HCT116 (cell line): ENCODE results near the gene CYLC1. TPM values are rescaled to one million over a fixed set of nuclear protein-coding genes. Genes with fewer than 3 reads are reported as not detected.

Experiments
- ATAC-seq: fragments of 200-7000 bp; cut with Tn5 transposase; 2 replicates; pipeline ENCODE4 v1.9.1; 2020; ENCODE audit warnings: mild to moderate bottlenecking, moderate library complexity
- BruUV-seq: library from RNA; stranded (reverse); fragments of 400-500 nt; replicated peaks from 2 replicates; lab custom pipeline; 2021; lab: Mats Ljungman, UMichigan
- CTCF ChIA-PET: fragments of 300-600 bp; sonication (Branson Sonifier 250); formaldehyde crosslinking; loops from one replicate; lab custom pipeline; 2021; ENCODE audit warnings: antibody characterized with exemption; lab: Charles Lee
- POLR2A ChIA-PET: fragments of 300-600, 350-600 bp; sonication (Branson Sonifier 250); formaldehyde crosslinking; loops from one replicate; lab custom pipeline; 2021; ENCODE audit warnings: antibody characterized with exemption; lab: Charles Lee
- RAD21 ChIA-PET, 2 experiments: fragments of 300-600 bp; sonication (Branson Sonifier 250); formaldehyde crosslinking; loops; one replicate each; lab custom pipeline; 2023; ENCODE audit warnings: low total read pairs in 2 of 2; ENCODE audit not compliant: uncharacterized antibody in 2 of 2, unreplicated experiment in 2 of 2, low non-redundant PET in 1 of 2; lab: Charles Lee
- DNase-seq: peaks from one replicate; pipeline ENCODE4 v3.0.0-alpha.2; 2010; ENCODE audit warnings: low read depth, low spot score
- H2AFZ ChIP-seq: fragments of 200-600 bp; shearing (Covaris generic), sonication (generic); 2 replicates; pipeline ENCODE4 v1.6.1; 2017; ENCODE audit warnings: low read depth, mixed run types, mixed read lengths, antibody characterized with exemption, low read length; ENCODE audit not compliant: poor library complexity, severe bottlenecking
- H3K27ac ChIP-seq: 2 replicates; pipeline ENCODE4 v1.5.1; 2012; ENCODE audit warnings: low read depth, low read length
- H3K27me3 ChIP-seq: fragments of 200-600 bp; sonication (generic); 2 replicates; pipeline ENCODE4 v1.6.1; 2016; ENCODE audit warnings: mixed run types, low read length, mixed read lengths; ENCODE audit not compliant: insufficient read depth
- H3K36me3 ChIP-seq, 2 experiments: fragments of 200-500 bp in 1 of 2; fragments of 200-600 bp in 1 of 2; sonication (Bioruptor generic) in 1 of 2; sonication (generic) in 1 of 2; 2 replicates each; pipeline versions ENCODE4 v1.5.1 to v1.6.1; 2014 to 2016; ENCODE audit warnings: low read length in 2 of 2, inconsistent platforms in 1 of 2, mixed read lengths in 1 of 2, mixed run types in 1 of 2; ENCODE audit not compliant: insufficient read depth in 2 of 2, control insufficient read depth in 1 of 2
- H3K4me1 ChIP-seq, 2 experiments: fragments of 200-600 bp in 1 of 2; sonication (generic) in 1 of 2; 2 replicates each; pipeline versions ENCODE4 v1.5.1 to v1.6.1; 2012 to 2017; ENCODE audit warnings: low read length in 2 of 2, inconsistent platforms in 1 of 2, mild to moderate bottlenecking in 1 of 2, mixed read lengths in 1 of 2, mixed run types in 1 of 2, moderate library complexity in 1 of 2; ENCODE audit not compliant: insufficient read depth in 2 of 2, control insufficient read depth in 1 of 2
- H3K4me2 ChIP-seq: fragments of 200-600 bp; sonication (generic); 2 replicates; pipeline ENCODE4 v1.6.1; 2017; ENCODE audit warnings: mixed run types, low read length, mixed read lengths
- H3K4me3 ChIP-seq, 2 experiments: fragments of 200-600 bp in 1 of 2; sonication (generic) in 1 of 2; replicated peaks in 1 of 2; 2 replicates each; pipeline ENCODE4 v1.5.1; 2011 to 2016; ENCODE audit warnings: low read length in 2 of 2, control low read depth in 1 of 2, low read depth in 1 of 2, mild to moderate bottlenecking in 1 of 2, mixed read lengths in 1 of 2, mixed run types in 1 of 2
- H3K79me2 ChIP-seq: fragments of 200-600 bp; sonication (generic); 2 replicates; pipeline ENCODE4 v1.6.1; 2017; ENCODE audit warnings: mild to moderate bottlenecking, mixed run types, low read length, moderate library complexity, mixed read lengths; ENCODE audit not compliant: insufficient read depth
- H3K9ac ChIP-seq: fragments of 200-600 bp; sonication (generic); 2 replicates; pipeline ENCODE4 v1.6.1; 2016; ENCODE audit warnings: low read length, mixed read lengths
- H3K9me2 ChIP-seq: fragments of 200-600 bp; sonication (generic), shearing (Covaris generic); 2 replicates; pipeline ENCODE4 v1.6.1; 2017; ENCODE audit warnings: mixed run types, mild to moderate bottlenecking, moderate library complexity; ENCODE audit not compliant: insufficient read depth
- H3K9me3 ChIP-seq, 2 experiments: fragments of 200-500 bp in 1 of 2; fragments of 200-600 bp in 1 of 2; sonication (Bioruptor generic) in 1 of 2; sonication (generic) in 1 of 2; 2 replicates each; pipeline ENCODE4 v1.6.1; 2014 to 2017; ENCODE audit warnings: low read length in 2 of 2, mixed read lengths in 2 of 2, inconsistent platforms in 1 of 2, low read depth in 1 of 2, mild to moderate bottlenecking in 1 of 2, mixed run types in 1 of 2, moderate library complexity in 1 of 2; ENCODE audit not compliant: control insufficient read depth in 1 of 2, insufficient read depth in 1 of 2
- H4K20me1 ChIP-seq: fragments of 200-600 bp; sonication (generic), shearing (Covaris generic); 2 replicates; pipeline ENCODE4 v1.6.1; 2017; ENCODE audit warnings: mixed run types, mild to moderate bottlenecking, moderate library complexity; ENCODE audit not compliant: insufficient read depth
- ATF3 ChIP-seq: IDR thresholded peaks from 2 replicates; pipeline ENCODE4 v1.6.1; 2012
- CBX3 ChIP-seq: IDR thresholded peaks from 2 replicates; pipeline ENCODE4 v1.6.1; 2012; ENCODE audit warnings: low read depth
- EGR1 ChIP-seq: IDR thresholded peaks from 2 replicates; pipeline ENCODE4 v1.6.1; 2012; ENCODE audit warnings: low read depth
- ELF1 ChIP-seq: IDR thresholded peaks from 2 replicates; pipeline ENCODE4 v1.6.1; 2012; ENCODE audit warnings: low read depth, borderline replicate concordance
- EZH2phosphoT487 ChIP-seq: fragments of 200-600 bp; IDR thresholded peaks from 2 replicates; pipeline ENCODE4 v1.6.1; 2018; ENCODE audit warnings: antibody characterized with exemption, borderline replicate concordance
- MAX ChIP-seq: IDR thresholded peaks from 2 replicates; pipeline ENCODE4 v1.6.1; 2012
- POLR2AphosphoS5 ChIP-seq: IDR thresholded peaks from 2 replicates; pipeline ENCODE4 v1.6.1; 2011; ENCODE audit warnings: mild to moderate bottlenecking, low read depth, low read length, moderate library complexity
- RAD21 ChIP-seq: IDR thresholded peaks from 2 replicates; pipeline ENCODE4 v1.6.1; 2012; ENCODE audit warnings: low read depth, mild to moderate bottlenecking
- REST ChIP-seq: IDR thresholded peaks from 2 replicates; pipeline ENCODE4 v1.6.1; 2012; ENCODE audit warnings: low read depth
- SIN3A ChIP-seq: IDR thresholded peaks from 2 replicates; pipeline ENCODE4 v1.6.1; 2012; ENCODE audit warnings: low read depth
- SRF ChIP-seq: IDR thresholded peaks from 2 replicates; pipeline ENCODE4 v1.6.1; 2012; ENCODE audit warnings: low read depth
- TCF7L2 ChIP-seq: IDR thresholded peaks from 2 replicates; pipeline ENCODE4 v1.7.0; 2011; ENCODE audit warnings: borderline replicate concordance, inconsistent platforms; ENCODE audit not compliant: insufficient read depth, insufficient read length; ENCODE audit errors: extremely low read depth
- YY1 ChIP-seq: IDR thresholded peaks from 2 replicates; pipeline ENCODE4 v1.6.1; 2011; ENCODE audit warnings: low read length, low read depth, moderate library complexity, mild to moderate bottlenecking; ENCODE audit not compliant: insufficient replicate concordance; ENCODE audit errors: extremely low read depth
- ZBTB33 ChIP-seq: IDR thresholded peaks from 2 replicates; pipeline ENCODE4 v1.6.1; 2011; ENCODE audit warnings: mild to moderate bottlenecking, low read length, moderate library complexity; ENCODE audit not compliant: insufficient replicate concordance; ENCODE audit errors: extremely low read depth
- ZFX ChIP-seq: fragments of 450-650 bp; IDR thresholded peaks from 2 replicates; pipeline ENCODE4 v1.6.1; 2017
- intact Hi-C: fragments of 100-400 bp; cut with micrococcal nuclease; formaldehyde crosslinking; loops from 2 replicates; pipeline ENCODE4 v1.10.0; 2022
- total RNA-seq: library from RNA; stranded (reverse); gene quantifications from one replicate; pipeline ENCODE4 v1.2.1, GENCODE V29; 2021; ENCODE audit not compliant: unreplicated experiment

Gene CYLC1
- total RNA-seq, 1 experiment from 2014 or later, result not detected

- Histone ChIP-seq H3K27ac (no peak overlapping the region), H3K9me3 (no peaks in the 10 kb centered on the region), H3K4me3 (no peak overlapping the region), H3K79me2 (no peaks in the 10 kb centered on the region), H3K4me2 (no peak overlapping the region), H3K27me3 (no peaks in the 10 kb centered on the region), H2AFZ (no peak overlapping the region), H3K36me3 (no peaks in the 10 kb centered on the region), H3K9me2 (no peaks in the 10 kb centered on the region), H4K20me1 (no peaks in the 10 kb centered on the region), H3K9ac (no peak overlapping the region), H3K4me1 (no peaks in the 10 kb centered on the region)
- DNase-seq, result no peak
- RAD21 ChIA-PET, result no interaction called here
- POLR2A ChIA-PET, result no interaction called here
- TF ChIP-seq EGR1 (no peak), POLR2AphosphoS5 (no peak), CBX3 (no peak), ATF3 (no peak), MAX (no peak)
- no TSS peak for BruUV-seq
- CTCF ChIA-PET, result no interaction called here
- intact Hi-C loops, result no loop called here
- no peak for ATAC-seq
Measured at GRCh38 chrX:83847339-83847738, 13.6 kb upstream of the CYLC1 start.

- Histone ChIP-seq H3K79me2 (no peaks in the 10 kb centered on the region), H3K27me3 (no peaks in the 10 kb centered on the region), H4K20me1 (no peaks in the 10 kb centered on the region), H3K9me2 (no peaks in the 10 kb centered on the region), H3K4me3 (no peak overlapping the region), H3K4me2 (no peak overlapping the region), H3K4me1 (no peaks in the 10 kb centered on the region), H3K27ac (no peak overlapping the region), H3K9ac (no peak overlapping the region), H2AFZ (no peak overlapping the region), H3K9me3 (no peaks in the 10 kb centered on the region), H3K36me3 (no peaks in the 10 kb centered on the region)
- ATAC-seq, result no peak
- no TSS peak for BruUV-seq
- ChIA-PET CTCF (no interaction called here), POLR2A (no interaction called here), RAD21 (no interaction called here)
- TF ChIP-seq ZFX (no peak), RAD21 (no peak), ZBTB33 (no peak), SRF (no peak), EZH2phosphoT487 (no peak), TCF7L2 (no peak), YY1 (no peak), SIN3A (no peak), REST (no peak), EGR1 (no peak), ELF1 (no peak)
- intact Hi-C loops, result no loop called here
- DNase-seq, result no peak
Measured at GRCh38 chrX:83888585-83888984, 27.6 kb downstream of the CYLC1 start.
